Endothelial cell of umbilical vein (primary cell): ENCODE results near the gene PPM1F. TPM values are rescaled to one million over a fixed set of nuclear protein-coding genes. Genes with fewer than 3 reads are reported as not detected.

Source experiments
- BruUV-seq: library from RNA; stranded (reverse); fragments of 400-500 nt; replicated peaks from 2 replicates; lab custom pipeline; 2021; lab: Mats Ljungman, UMichigan
- CTCF ChIA-PET: fragments of 300-600, 350-600 bp; sonication (Branson Sonifier 250); formaldehyde crosslinking; loops from one replicate; lab custom pipeline; 2021; ENCODE audit warnings: antibody characterized with exemption, inconsistent platforms; lab: Charles Lee
- POLR2A ChIA-PET: fragments of 300-600, 350-600 bp; sonication (Branson Sonifier 250); formaldehyde crosslinking; loops from one replicate; lab custom pipeline; 2021; ENCODE audit warnings: antibody characterized with exemption, inconsistent platforms; lab: Charles Lee
- DNase-seq: peaks from one replicate; pipeline ENCODE4 v3.0.0-alpha.2; 2011; ENCODE audit warnings: low read depth, low spot score
- FAIRE-seq: peaks from 2 replicates; lab custom pipeline; 2011; peaks lifted over from hg19 to GRCh38; lab: Jason Lieb, UNC
- H2AFZ ChIP-seq: 2 replicates; pipeline ENCODE4 v1.6.0; 2012; ENCODE audit warnings: low read depth, low read length, control low read depth, inconsistent platforms
- H3K27ac ChIP-seq: 2 replicates; pipeline ENCODE4 v1.5.1; 2011; ENCODE audit warnings: low read depth, mild to moderate bottlenecking, control low read depth, low read length, moderate library complexity; ENCODE audit not compliant: insufficient read depth
- H3K27me3 ChIP-seq, 2 experiments: 2 replicates each; pipeline versions ENCODE4 v1.6.0 to v1.6.1; 2011; ENCODE audit warnings: low read length in 2 of 2, mixed read lengths in 1 of 2; ENCODE audit not compliant: control insufficient read depth in 2 of 2, insufficient read depth in 2 of 2
- H3K36me3 ChIP-seq, 2 experiments: 2 replicates in 1 of 2; 3 replicates in 1 of 2; pipeline ENCODE4 v1.5.1; 2011; ENCODE audit warnings: low read length in 2 of 2, mild to moderate bottlenecking in 1 of 2, moderate library complexity in 1 of 2; ENCODE audit not compliant: control insufficient read depth in 2 of 2, insufficient read depth in 2 of 2; ENCODE audit errors: extremely low read depth in 1 of 2
- H3K4me1 ChIP-seq: 3 replicates; pipeline ENCODE4 v1.5.1; 2011; ENCODE audit warnings: mild to moderate bottlenecking, low read length; ENCODE audit not compliant: control insufficient read depth, insufficient read depth; ENCODE audit errors: extremely low read depth
- H3K4me2 ChIP-seq: 2 replicates; pipeline ENCODE4 v1.6.1; 2011; ENCODE audit warnings: low read length, control low read depth, mixed read lengths; ENCODE audit not compliant: insufficient read depth
- H3K4me3 ChIP-seq, 3 experiments: fragments of 200-600 bp in 1 of 3; sonication (generic), shearing (Covaris generic) in 1 of 3; replicated peaks in 1 of 3; 2 replicates each; pipeline ENCODE4 v1.5.1; 2011 to 2016; ENCODE audit warnings: control low read depth in 3 of 3, low read length in 3 of 3, mild to moderate bottlenecking in 2 of 3, inconsistent platforms in 1 of 3, low read depth in 1 of 3, moderate library complexity in 1 of 3; ENCODE audit not compliant: insufficient read depth in 1 of 3
- H3K79me2 ChIP-seq: 2 replicates; pipeline ENCODE4 v1.6.0; 2012; ENCODE audit warnings: low read length, inconsistent platforms; ENCODE audit not compliant: control insufficient read depth, insufficient read depth
- H3K9ac ChIP-seq: replicated peaks from 2 replicates; pipeline ENCODE3; 2011; ENCODE audit warnings: low read length, control low read depth; ENCODE audit not compliant: insufficient read depth; ENCODE audit errors: extremely low read depth
- H3K9me1 ChIP-seq: replicated peaks from 3 replicates; pipeline ENCODE4 v1.6.0; 2011; ENCODE audit warnings: mild to moderate bottlenecking, low read length; ENCODE audit not compliant: control insufficient read depth, insufficient read depth; ENCODE audit errors: extremely low read depth
- H3K9me3 ChIP-seq: replicated peaks from 2 replicates; pipeline ENCODE4 v1.5.1; 2012; ENCODE audit warnings: low read length, inconsistent platforms; ENCODE audit not compliant: control insufficient read depth, insufficient read depth
- H4K20me1 ChIP-seq: replicated peaks from 2 replicates; pipeline ENCODE3; 2011; ENCODE audit warnings: mild to moderate bottlenecking, low read length; ENCODE audit not compliant: control insufficient read depth, insufficient read depth; ENCODE audit errors: extremely low read depth
- EZH2 ChIP-seq: IDR thresholded peaks from 2 replicates; pipeline ENCODE4 v1.6.1; 2012; ENCODE audit warnings: borderline replicate concordance, low read depth, mild to moderate bottlenecking, moderate library complexity, low read length, inconsistent platforms; ENCODE audit not compliant: severe bottlenecking
- FOS ChIP-seq: IDR thresholded peaks from 2 replicates; pipeline ENCODE4 v1.6.1; 2011; ENCODE audit warnings: mild to moderate bottlenecking, low read length, moderate library complexity, borderline replicate concordance; ENCODE audit not compliant: insufficient read depth
- GATA2 ChIP-seq: IDR thresholded peaks from 2 replicates; pipeline ENCODE4 v1.7.0; 2011; ENCODE audit warnings: low read depth, mild to moderate bottlenecking, moderate library complexity, mixed read lengths, low read length; ENCODE audit not compliant: insufficient read length, insufficient read depth
- JUN ChIP-seq: IDR thresholded peaks from 2 replicates; pipeline ENCODE4 v1.6.1; 2011; ENCODE audit warnings: borderline replicate concordance, low read depth; ENCODE audit not compliant: insufficient read length, insufficient read depth
- MYC ChIP-seq: IDR thresholded peaks from one replicate; pipeline ENCODE4 v1.6.1; 2011; ENCODE audit warnings: mild to moderate bottlenecking, low read depth, low read length
- POLR2A ChIP-seq: IDR thresholded peaks from 2 replicates; pipeline ENCODE4 v1.6.1; 2012; ENCODE audit warnings: low read depth, mild to moderate bottlenecking, control low read depth, low read length
- POLR2AphosphoS5 ChIP-seq: IDR thresholded peaks from 2 replicates; pipeline ENCODE4 v1.6.1; 2012; ENCODE audit warnings: low read depth, mild to moderate bottlenecking, control low read depth, low read length, moderate library complexity; ENCODE audit not compliant: insufficient read depth
- dilution Hi-C: fragments of 300-500 bp; cut with MboI; formaldehyde crosslinking; loops from one replicate; pipeline ENCODE4 v1.15.0; 2019; ENCODE audit warnings: low sequenced_read_pairs; ENCODE audit not compliant: extremely low pct_ligation_motif_present
- intact Hi-C: fragments of 100-400 bp; cut with micrococcal nuclease; formaldehyde crosslinking; loops from one replicate; pipeline ENCODE4 v1.10.0; 2022
- polyA plus RNA-seq, 4 experiments: library from polyadenylated mRNA; depleted of rRNA in 3 of 4; stranded (reverse) in 3 of 4; unstranded in 1 of 4; fragments of >200 nt; gene quantifications; 2 replicates each; pipeline versions ENCODE4 v1.2.1 to v1.2.3, GENCODE V29; 2011 to 2012; ENCODE audit warnings: missing spikeins in 1 of 4
- total RNA-seq: library from RNA; stranded (reverse); gene quantifications from 2 replicates; pipeline ENCODE4 v1.2.3, GENCODE V29; 2021
- TF ChIP-seq, protein P1 (sequence below), 2 donors: IDR thresholded peaks; 1 replicate in 1 of 2; 2 replicates in 1 of 2; pipeline ENCODE4 v1.5.1; 2011; ENCODE audit warnings: low read length in 2 of 2, mild to moderate bottlenecking in 2 of 2, moderate library complexity in 2 of 2, control low read depth in 1 of 2, inconsistent platforms in 1 of 2, low read depth in 1 of 2; ENCODE audit not compliant: insufficient read depth in 1 of 2; ENCODE audit errors: extremely low read depth in 1 of 2
- TF ChIP-seq, protein P2 (sequence below): IDR thresholded peaks from 2 replicates; pipeline ENCODE4 v1.6.1; 2011; ENCODE audit not compliant: insufficient read depth, insufficient read length

Gene PPM1F
- total and polyA plus RNA-seq, 2 donors (not counting 3 experiments of a cell fraction or from before 2014, with no cell fraction given): 107 to 178 TPM

DNA sequence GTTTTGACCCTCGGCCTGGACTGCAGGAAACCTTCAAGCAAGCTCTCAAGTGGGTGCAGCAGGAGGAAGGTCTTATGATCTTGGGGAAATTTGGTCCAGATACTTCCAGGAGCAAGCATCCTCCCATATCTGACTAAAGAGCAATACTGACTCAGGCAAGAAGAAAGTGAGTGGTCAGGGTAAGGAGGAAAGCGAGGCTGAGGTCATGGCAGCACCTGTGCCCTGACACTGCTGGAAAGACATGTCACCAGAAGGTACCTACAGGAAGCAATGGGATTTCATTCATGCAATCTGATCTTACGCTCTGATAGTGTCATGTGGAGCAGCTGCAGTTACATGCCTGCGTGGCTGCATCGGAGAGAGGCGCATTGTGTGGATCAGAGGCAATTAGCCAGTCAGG lies 36.4 kb upstream of the PPM1F start:
- H3K36me3 ChIP-seq: no peaks in the 10 kb centered on the region
- ChIA-PET POLR2A (no interaction called here), CTCF (interaction anchor here (1.1 kb wide), 1 partner anchor 17 kb away, joined by 4 read pairs; no protein-coding TSS in a partner anchor)
- no peak overlapping the region for H3K27ac ChIP-seq
- FAIRE-seq: no peak
- DNase-seq: no peak
- no peak overlapping the region for H3K4me3 ChIP-seq
- no TSS peak for BruUV-seq
- no peaks in the 10 kb centered on the region for H4K20me1 ChIP-seq
- no peaks in the 10 kb centered on the region for H3K9me3 ChIP-seq
- intact Hi-C loops: no loop called here
- H2AFZ ChIP-seq: no peak overlapping the region
- no peaks in the 10 kb centered on the region for H3K79me2 ChIP-seq
- no peaks in the 10 kb centered on the region for H3K4me1 ChIP-seq
- no peak overlapping the region for H3K4me2 ChIP-seq
- dilution Hi-C loops: no loop called here
- H3K9ac ChIP-seq: no peak overlapping the region
- TF ChIP-seq, protein P1, sequence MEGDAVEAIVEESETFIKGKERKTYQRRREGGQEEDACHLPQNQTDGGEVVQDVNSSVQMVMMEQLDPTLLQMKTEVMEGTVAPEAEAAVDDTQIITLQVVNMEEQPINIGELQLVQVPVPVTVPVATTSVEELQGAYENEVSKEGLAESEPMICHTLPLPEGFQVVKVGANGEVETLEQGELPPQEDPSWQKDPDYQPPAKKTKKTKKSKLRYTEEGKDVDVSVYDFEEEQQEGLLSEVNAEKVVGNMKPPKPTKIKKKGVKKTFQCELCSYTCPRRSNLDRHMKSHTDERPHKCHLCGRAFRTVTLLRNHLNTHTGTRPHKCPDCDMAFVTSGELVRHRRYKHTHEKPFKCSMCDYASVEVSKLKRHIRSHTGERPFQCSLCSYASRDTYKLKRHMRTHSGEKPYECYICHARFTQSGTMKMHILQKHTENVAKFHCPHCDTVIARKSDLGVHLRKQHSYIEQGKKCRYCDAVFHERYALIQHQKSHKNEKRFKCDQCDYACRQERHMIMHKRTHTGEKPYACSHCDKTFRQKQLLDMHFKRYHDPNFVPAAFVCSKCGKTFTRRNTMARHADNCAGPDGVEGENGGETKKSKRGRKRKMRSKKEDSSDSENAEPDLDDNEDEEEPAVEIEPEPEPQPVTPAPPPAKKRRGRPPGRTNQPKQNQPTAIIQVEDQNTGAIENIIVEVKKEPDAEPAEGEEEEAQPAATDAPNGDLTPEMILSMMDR (IDR thresholded peaks at IDR 0.05; ENCODE audit: extremely low read depth in 1 of 2, insufficient read depth in 1 of 2, low read depth in 1 of 2, low read length in 2 of 2): no peak
- TF ChIP-seq MYC (no peak), POLR2AphosphoS5 (no peak), EZH2 (no peak)
- TF ChIP-seq, protein P2, sequence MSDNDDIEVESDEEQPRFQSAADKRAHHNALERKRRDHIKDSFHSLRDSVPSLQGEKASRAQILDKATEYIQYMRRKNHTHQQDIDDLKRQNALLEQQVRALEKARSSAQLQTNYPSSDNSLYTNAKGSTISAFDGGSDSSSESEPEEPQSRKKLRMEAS: no peak
- no peaks in the 10 kb centered on the region for H3K9me1 ChIP-seq
- H3K27me3 ChIP-seq: peaks cover 5% of the 10 kb centered on the region in 2 experiments

DNA sequence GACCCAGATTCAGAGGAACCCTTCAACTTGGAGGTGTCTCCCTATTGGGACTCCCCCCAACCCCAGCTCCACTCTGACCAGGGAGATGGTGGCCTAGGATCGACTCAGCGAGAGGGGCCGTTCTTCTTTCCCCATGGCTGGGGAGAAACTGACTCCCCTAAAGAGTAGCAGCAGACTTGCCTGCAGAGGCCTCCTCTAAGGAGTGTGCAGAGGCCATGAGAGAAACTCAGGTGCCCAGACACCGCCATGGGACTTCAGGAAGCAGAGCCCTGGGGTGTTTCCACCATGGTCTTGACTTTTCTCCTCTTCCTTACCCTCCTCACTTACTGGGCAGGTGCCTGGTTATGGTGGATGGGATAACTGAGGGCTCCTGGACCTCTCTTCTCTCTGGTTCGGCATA lies 32.6 kb upstream of the PPM1F start:
- ChIA-PET POLR2A (no interaction called here), CTCF (interaction anchor here (0.8 to 1.9 kb wide), 9 partner anchors 8 to 210 kb away, joined by 3 to 8 read pairs (median 4); no protein-coding TSS in a partner anchor)
- Histone ChIP-seq H3K9me3 (no peaks in the 10 kb centered on the region), H3K27ac (no peak overlapping the region), H3K9ac (no peak overlapping the region), H3K4me3 (no peak overlapping the region), H3K36me3 (no peaks in the 10 kb centered on the region), H3K79me2 (peaks cover 22% of the 10 kb centered on the region), H3K9me1 (no peaks in the 10 kb centered on the region), H3K27me3 (peaks cover 4 to 5% of the 10 kb centered on the region in 2 experiments), H3K4me2 (no peak overlapping the region), H3K4me1 (peaks cover 8% of the 10 kb centered on the region), H2AFZ (peak overlapping the region; percentile 30), H4K20me1 (no peaks in the 10 kb centered on the region)
- no peak for TF ChIP-seq JUN
- TF ChIP-seq EZH2: no peak
- TF ChIP-seq, protein P1 (IDR thresholded peaks at IDR 0.05; ENCODE audit: extremely low read depth in 1 of 2, insufficient read depth in 1 of 2, low read depth in 1 of 2, low read length in 2 of 2): no peak
- no peak for TF ChIP-seq GATA2
- TF ChIP-seq POLR2A: no peak
- TF ChIP-seq, protein P2: no peak
- TF ChIP-seq MYC: no peak
- no peak for TF ChIP-seq POLR2AphosphoS5
- TF ChIP-seq FOS: no peak
- intact Hi-C loops: no loop called here
- FAIRE-seq: no peak
- dilution Hi-C loops: no loop called here
- no peak for DNase-seq
- BruUV-seq: no TSS peak
